ENCODE results near the gene MAP3K10. TPM values are rescaled to one million over a fixed set of nuclear protein-coding genes. Genes with fewer than 3 reads are reported as not detected.

Gene MAP3K10
- total and polyA plus RNA-seq, 2 of the 13 experiments (the other 11 are each of a cell fraction or from before 2014, with no cell fraction given) = 3.4 to 5.0 TPM

DNA sequence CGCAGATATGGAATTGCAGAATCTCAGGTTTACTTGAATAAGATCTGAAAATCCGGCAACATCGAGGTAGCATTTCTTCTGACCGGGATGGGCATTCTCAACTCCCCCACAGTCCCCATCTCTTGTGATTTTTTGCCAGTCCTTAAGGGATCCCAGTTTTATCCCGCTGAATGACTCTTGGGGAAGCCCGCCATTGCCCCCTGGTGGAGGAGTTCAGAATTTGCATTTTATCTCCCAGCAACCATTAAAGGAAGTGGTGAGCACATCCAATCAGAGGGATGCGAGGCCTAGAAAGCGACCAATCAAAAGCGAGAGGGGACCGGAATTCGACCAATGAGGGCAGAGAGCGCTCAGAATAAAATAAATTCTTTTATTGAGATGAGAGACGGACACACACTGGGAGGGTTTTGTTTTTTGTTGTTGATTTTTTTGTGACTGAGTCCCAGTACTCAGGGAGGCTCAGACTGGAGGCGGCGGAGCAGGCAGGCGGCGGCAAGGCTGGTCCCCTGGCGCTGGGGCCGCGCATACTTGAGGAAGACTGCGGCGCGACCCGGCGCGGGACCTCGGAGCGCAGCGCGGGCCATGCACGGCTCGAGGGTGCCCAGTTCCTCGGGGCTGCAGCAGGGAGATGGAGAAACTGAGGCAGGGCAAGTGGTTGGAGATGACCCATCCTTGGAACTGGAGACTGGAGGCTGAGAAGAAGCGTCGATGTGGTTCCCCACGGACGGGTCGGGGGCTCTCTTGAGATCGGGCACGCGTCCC is 30.8 kb downstream of the MAP3K10 start (continued):
- TF ChIP-seq, protein P1, sequence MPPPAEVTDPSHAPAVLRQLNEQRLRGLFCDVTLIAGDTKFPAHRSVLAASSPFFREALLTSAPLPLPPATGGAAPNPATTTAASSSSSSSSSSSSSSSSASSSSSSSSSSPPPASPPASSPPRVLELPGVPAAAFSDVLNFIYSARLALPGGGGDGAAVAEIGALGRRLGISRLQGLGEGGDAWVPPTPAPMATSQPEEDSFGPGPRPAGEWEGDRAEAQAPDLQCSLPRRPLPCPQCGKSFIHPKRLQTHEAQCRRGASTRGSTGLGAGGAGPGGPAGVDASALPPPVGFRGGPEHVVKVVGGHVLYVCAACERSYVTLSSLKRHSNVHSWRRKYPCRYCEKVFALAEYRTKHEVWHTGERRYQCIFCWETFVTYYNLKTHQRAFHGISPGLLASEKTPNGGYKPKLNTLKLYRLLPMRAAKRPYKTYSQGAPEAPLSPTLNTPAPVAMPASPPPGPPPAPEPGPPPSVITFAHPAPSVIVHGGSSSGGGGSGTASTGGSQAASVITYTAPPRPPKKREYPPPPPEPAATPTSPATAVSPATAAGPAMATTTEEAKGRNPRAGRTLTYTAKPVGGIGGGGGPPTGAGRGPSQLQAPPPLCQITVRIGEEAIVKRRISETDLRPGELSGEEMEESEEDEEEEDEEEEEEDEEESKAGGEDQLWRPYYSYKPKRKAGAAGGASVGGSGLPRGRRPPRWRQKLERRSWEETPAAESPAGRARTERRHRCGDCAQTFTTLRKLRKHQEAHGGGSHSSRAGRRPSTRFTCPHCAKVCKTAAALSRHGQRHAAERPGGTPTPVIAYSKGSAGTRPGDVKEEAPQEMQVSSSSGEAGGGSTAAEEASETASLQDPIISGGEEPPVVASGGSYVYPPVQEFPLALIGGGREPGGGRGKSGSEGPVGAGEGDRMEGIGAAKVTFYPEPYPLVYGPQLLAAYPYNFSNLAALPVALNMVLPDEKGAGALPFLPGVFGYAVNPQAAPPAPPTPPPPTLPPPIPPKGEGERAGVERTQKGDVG (CRISPR knock-in tag; IDR thresholded peaks at IDR 0.05; ENCODE audit: borderline replicate concordance) = no peak
- TF ChIP-seq SP2 (CRISPR knock-in tag; IDR thresholded peaks at IDR 0.05) (peak; percentile 2; the same call in 1 of the 2 replicates), ELF1 (CRISPR knock-in tag; IDR thresholded peaks at IDR 0.05) (peak; percentile 54; the same call in 1 of the 2 replicates), POLR2G (IDR thresholded peaks at IDR 0.05; ENCODE audit: low read depth, low read length) (no peak), HOXA3 (CRISPR knock-in tag; IDR thresholded peaks at IDR 0.05) (no peak; the same call in 1 of the 2 replicates), STAG1 (CRISPR knock-in tag; IDR thresholded peaks at IDR 0.05) (peak; percentile 83), FOXJ3 (CRISPR knock-in tag; IDR thresholded peaks at IDR 0.05; ENCODE audit: borderline replicate concordance) (no peak), CENPT (CRISPR knock-in tag; IDR thresholded peaks at IDR 0.05; ENCODE audit: low read depth) (no peak), MXD4 (CRISPR knock-in tag; IDR thresholded peaks at IDR 0.05) (no peak), ZFP90 (CRISPR knock-in tag; IDR thresholded peaks at IDR 0.05; ENCODE audit: borderline replicate concordance) (no peak)
- TF ChIP-seq, protein P2, sequence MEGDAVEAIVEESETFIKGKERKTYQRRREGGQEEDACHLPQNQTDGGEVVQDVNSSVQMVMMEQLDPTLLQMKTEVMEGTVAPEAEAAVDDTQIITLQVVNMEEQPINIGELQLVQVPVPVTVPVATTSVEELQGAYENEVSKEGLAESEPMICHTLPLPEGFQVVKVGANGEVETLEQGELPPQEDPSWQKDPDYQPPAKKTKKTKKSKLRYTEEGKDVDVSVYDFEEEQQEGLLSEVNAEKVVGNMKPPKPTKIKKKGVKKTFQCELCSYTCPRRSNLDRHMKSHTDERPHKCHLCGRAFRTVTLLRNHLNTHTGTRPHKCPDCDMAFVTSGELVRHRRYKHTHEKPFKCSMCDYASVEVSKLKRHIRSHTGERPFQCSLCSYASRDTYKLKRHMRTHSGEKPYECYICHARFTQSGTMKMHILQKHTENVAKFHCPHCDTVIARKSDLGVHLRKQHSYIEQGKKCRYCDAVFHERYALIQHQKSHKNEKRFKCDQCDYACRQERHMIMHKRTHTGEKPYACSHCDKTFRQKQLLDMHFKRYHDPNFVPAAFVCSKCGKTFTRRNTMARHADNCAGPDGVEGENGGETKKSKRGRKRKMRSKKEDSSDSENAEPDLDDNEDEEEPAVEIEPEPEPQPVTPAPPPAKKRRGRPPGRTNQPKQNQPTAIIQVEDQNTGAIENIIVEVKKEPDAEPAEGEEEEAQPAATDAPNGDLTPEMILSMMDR (CRISPR knock-in tag; IDR thresholded peaks at IDR 0.05) = peak; percentile 87
- TF ChIP-seq, protein P3, sequence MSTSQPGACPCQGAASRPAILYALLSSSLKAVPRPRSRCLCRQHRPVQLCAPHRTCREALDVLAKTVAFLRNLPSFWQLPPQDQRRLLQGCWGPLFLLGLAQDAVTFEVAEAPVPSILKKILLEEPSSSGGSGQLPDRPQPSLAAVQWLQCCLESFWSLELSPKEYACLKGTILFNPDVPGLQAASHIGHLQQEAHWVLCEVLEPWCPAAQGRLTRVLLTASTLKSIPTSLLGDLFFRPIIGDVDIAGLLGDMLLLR (CRISPR knock-in tag; IDR thresholded peaks at IDR 0.05) = no peak
- TF ChIP-seq, protein P4, sequence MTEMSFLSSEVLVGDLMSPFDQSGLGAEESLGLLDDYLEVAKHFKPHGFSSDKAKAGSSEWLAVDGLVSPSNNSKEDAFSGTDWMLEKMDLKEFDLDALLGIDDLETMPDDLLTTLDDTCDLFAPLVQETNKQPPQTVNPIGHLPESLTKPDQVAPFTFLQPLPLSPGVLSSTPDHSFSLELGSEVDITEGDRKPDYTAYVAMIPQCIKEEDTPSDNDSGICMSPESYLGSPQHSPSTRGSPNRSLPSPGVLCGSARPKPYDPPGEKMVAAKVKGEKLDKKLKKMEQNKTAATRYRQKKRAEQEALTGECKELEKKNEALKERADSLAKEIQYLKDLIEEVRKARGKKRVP (CRISPR knock-in tag; IDR thresholded peaks at IDR 0.05) = no peak
- TF ChIP-seq, protein P5, sequence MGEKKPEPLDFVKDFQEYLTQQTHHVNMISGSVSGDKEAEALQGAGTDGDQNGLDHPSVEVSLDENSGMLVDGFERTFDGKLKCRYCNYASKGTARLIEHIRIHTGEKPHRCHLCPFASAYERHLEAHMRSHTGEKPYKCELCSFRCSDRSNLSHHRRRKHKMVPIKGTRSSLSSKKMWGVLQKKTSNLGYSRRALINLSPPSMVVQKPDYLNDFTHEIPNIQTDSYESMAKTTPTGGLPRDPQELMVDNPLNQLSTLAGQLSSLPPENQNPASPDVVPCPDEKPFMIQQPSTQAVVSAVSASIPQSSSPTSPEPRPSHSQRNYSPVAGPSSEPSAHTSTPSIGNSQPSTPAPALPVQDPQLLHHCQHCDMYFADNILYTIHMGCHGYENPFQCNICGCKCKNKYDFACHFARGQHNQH (CRISPR knock-in tag; IDR thresholded peaks at IDR 0.05) = 0 out of 2 replicates have a peak, but pooled peaks have one; percentile 27
- TF ChIP-seq, protein P6, sequence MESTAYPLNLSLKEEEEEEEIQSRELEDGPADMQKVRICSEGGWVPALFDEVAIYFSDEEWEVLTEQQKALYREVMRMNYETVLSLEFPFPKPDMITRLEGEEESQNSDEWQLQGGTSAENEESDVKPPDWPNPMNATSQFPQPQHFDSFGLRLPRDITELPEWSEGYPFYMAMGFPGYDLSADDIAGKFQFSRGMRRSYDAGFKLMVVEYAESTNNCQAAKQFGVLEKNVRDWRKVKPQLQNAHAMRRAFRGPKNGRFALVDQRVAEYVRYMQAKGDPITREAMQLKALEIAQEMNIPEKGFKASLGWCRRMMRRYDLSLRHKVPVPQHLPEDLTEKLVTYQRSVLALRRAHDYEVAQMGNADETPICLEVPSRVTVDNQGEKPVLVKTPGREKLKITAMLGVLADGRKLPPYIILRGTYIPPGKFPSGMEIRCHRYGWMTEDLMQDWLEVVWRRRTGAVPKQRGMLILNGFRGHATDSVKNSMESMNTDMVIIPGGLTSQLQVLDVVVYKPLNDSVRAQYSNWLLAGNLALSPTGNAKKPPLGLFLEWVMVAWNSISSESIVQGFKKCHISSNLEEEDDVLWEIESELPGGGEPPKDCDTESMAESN (CRISPR knock-in tag; conservative IDR thresholded peaks at IDR 0.05) = peak; percentile 38; the same call in 1 of the 2 replicates

All from HepG2 (cell line).